ENCODE measurements around the gene CATSPERB. TPM values are rescaled to one million over a fixed set of nuclear protein-coding genes. Genes with fewer than 3 reads are reported as not detected.

Gene CATSPERB
- total and polyA plus RNA-seq, 10 of the 15 experiments (the other 5 are each of a cell fraction or from before 2014, with no cell fraction given) = not detected

- TF ChIP-seq ZSCAN29 (IDR thresholded peaks at IDR 0.05) (no peak), TBL1XR1 (IDR thresholded peaks at IDR 0.05; ENCODE audit: low read depth, low read length) (no peak)
Measured at GRCh38 chr14:91731986-91732385, at the start of gene CATSPERB (continued).

- H3K4me3 ChIP-seq = no peak overlapping the region
- 46% methylated on average over 3 of the region's 3 CpGs for WGBS (ENCODE audit: insufficient coverage, insufficient replicate concordance, low lambda C conversion rate, missing lambda C conversion rate)
- DNase-seq (ENCODE audit: low read depth, low spot score) = no peak
- no peak overlapping the region for H3K27ac ChIP-seq (ENCODE audit: control insufficient read depth, insufficient read depth)
- SMC1A ChIA-PET (ENCODE audit: uncharacterized antibody, unreplicated experiment) = interaction anchor here (0.8 to 1.2 kb wide), 3 partner anchors 15 to 82 kb away, joined by 3 read pairs; no protein-coding TSS in a partner anchor
- TF ChIP-seq BCL3 (IDR thresholded peaks at IDR 0.05; ENCODE audit: borderline replicate concordance, insufficient read depth, low read depth, low read length, poor library complexity, severe bottlenecking) (no peak), POU2F2 (IDR thresholded peaks at IDR 0.05; ENCODE audit: borderline replicate concordance, low read depth, low read length) (no peak), MTA2 (IDR thresholded peaks at IDR 0.05; ENCODE audit: low read depth) (no peak), CREB1 (IDR thresholded peaks at IDR 0.05; ENCODE audit: low read depth) (no peak), SIN3A (IDR thresholded peaks at IDR 0.05; ENCODE audit: low read depth, low read length) (no peak), ZNF384 (IDR thresholded peaks at IDR 0.05; ENCODE audit: borderline replicate concordance, low read depth, low read length) (no peak)
- TF ChIP-seq, protein P1, sequence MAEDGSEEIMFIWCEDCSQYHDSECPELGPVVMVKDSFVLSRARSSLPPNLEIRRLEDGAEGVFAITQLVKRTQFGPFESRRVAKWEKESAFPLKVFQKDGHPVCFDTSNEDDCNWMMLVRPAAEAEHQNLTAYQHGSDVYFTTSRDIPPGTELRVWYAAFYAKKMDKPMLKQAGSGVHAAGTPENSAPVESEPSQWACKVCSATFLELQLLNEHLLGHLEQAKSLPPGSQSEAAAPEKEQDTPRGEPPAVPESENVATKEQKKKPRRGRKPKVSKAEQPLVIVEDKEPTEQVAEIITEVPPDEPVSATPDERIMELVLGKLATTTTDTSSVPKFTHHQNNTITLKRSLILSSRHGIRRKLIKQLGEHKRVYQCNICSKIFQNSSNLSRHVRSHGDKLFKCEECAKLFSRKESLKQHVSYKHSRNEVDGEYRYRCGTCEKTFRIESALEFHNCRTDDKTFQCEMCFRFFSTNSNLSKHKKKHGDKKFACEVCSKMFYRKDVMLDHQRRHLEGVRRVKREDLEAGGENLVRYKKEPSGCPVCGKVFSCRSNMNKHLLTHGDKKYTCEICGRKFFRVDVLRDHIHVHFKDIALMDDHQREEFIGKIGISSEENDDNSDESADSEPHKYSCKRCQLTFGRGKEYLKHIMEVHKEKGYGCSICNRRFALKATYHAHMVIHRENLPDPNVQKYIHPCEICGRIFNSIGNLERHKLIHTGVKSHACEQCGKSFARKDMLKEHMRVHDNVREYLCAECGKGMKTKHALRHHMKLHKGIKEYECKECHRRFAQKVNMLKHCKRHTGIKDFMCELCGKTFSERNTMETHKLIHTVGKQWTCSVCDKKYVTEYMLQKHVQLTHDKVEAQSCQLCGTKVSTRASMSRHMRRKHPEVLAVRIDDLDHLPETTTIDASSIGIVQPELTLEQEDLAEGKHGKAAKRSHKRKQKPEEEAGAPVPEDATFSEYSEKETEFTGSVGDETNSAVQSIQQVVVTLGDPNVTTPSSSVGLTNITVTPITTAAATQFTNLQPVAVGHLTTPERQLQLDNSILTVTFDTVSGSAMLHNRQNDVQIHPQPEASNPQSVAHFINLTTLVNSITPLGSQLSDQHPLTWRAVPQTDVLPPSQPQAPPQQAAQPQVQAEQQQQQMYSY (CRISPR knock-in tag; IDR thresholded peaks at IDR 0.05) = no peak
- no peaks in the 10 kb centered on the region for H3K4me1 ChIP-seq (ENCODE audit: control insufficient read depth, insufficient read depth, low read length)
- POLR2A ChIA-PET = no interaction called here
- ATAC-seq = no peak
- intact Hi-C loops (cut with micrococcal nuclease; ENCODE audit: unreplicated experiment) = no loop called here
- H3K36me3 ChIP-seq (ENCODE audit: control insufficient read depth in 2 of 2, insufficient read depth in 2 of 2, low read length in 1 of 2) = no peaks in the 10 kb centered on the region
- H3K9me3 ChIP-seq (replicated peaks; ENCODE audit: control insufficient read depth, insufficient read depth, low read length) = no peaks in the 10 kb centered on the region
- H3K79me2 ChIP-seq (ENCODE audit: control insufficient read depth, insufficient read depth, low read length) = no peaks in the 10 kb centered on the region
- H3K9ac ChIP-seq (ENCODE audit: control insufficient read depth, insufficient read depth, low read length) = no peak overlapping the region
- in situ Hi-C loops (cut with MboI) = no loop called here
- no peaks in the 10 kb centered on the region for H3K27me3 ChIP-seq (replicated peaks in 1 of 2; ENCODE audit: control insufficient read depth in 2 of 2, insufficient read depth in 2 of 2, low read length in 1 of 2)
- BruUV-seq (replicated peaks) = no TSS peak
- FAIRE-seq = no peak
- RAD21 ChIA-PET (ENCODE audit: unreplicated experiment) = interaction anchor here (1.1 kb wide), 1 partner anchor 27 kb away, joined by 3 read pairs; no protein-coding TSS in a partner anchor
- CTCF ChIA-PET = no interaction called here
- H3K4me2 ChIP-seq (ENCODE audit: control insufficient read depth, insufficient read depth) = no peak overlapping the region
- no peaks in the 10 kb centered on the region for H4K20me1 ChIP-seq (ENCODE audit: control insufficient read depth, insufficient read depth)
- H2AFZ ChIP-seq (ENCODE audit: control insufficient read depth, low read depth, low read length) = no peak overlapping the region
Measured at GRCh38 chr14:91780452-91780851, 48.6 kb upstream of the CATSPERB start.

Measured in GM12878 (cell line).